HG03460 (cell line): ENCODE data around the gene MRPS16.

ENCODE experiments used
- ATAC-seq: cut with Tn5 transposase; IDR thresholded peaks from one replicate; pipeline ENCODE4 v1.9.1; 2021; ENCODE audit not compliant: unreplicated experiment

MRPS16 gene

GRCh38 chr10:73205081-73205480 is 47.4 kb downstream of the MRPS16 start:
- no peak for ATAC-seq
